Islet precursor cell (in vitro differentiated cells): Measurements from ENCODE around the gene CACNG6.

Experiments
- DNase-seq: peaks from one replicate; pipeline ENCODE4 v3.0.0-alpha.2; 2018

The CACNG6 gene

DNA sequence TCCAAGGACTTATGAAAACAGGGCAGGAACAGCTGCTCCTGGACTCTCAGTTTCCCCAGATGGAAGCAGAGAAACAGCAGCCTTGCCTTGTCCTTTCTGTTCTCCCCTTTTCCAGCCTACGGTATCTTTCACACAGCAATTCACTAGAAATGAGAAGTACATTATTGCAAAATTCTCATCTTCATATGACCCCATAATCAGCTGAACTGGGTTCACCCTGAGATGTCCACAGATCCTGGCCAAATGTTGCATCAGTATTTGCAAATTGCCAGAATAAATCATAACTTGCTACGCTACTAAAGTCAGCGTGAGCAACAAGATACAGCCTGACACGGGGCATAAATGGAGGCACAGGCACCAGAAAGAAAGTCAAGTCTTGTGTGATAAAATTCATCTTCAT lies 56.2 kb downstream of the CACNG6 start:
- no peak for DNase-seq
